Measurements from ENCODE around the gene ANKRD31.
"Not testable (repeated sequence)": the region's sequence is repeated elsewhere in the genome, so short reads cannot be mapped to it uniquely, and the experiment has no call there.

The ANKRD31 gene

GRCh38 chr5:75260708-75261107, 24.0 kb upstream of the ANKRD31 start:
- no peak overlapping the region for H3K27ac Mint-ChIP-seq
- peaks cover 9% of the 10 kb centered on the region for H3K9me3 Mint-ChIP-seq
- no peak for DNase-seq
- no peaks in the 10 kb centered on the region for H3K4me1 Mint-ChIP-seq
- no peaks in the 10 kb centered on the region for H3K27me3 Mint-ChIP-seq
- H3K36me3 Mint-ChIP-seq = no peaks in the 10 kb centered on the region
- no peak overlapping the region for H3K4me3 Mint-ChIP-seq
- CTCF ChIA-PET = interaction anchor here (0.6 kb wide), 1 partner anchor 8 kb away, joined by 3 read pairs; no protein-coding TSS in a partner anchor

GRCh38 chr5:75250452-75250851, 13.8 kb upstream of the ANKRD31 start:
- H3K9me3 Mint-ChIP-seq, H3K27me3 Mint-ChIP-seq, H3K4me3 Mint-ChIP-seq, H3K36me3 Mint-ChIP-seq, H3K27ac Mint-ChIP-seq, H3K4me1 Mint-ChIP-seq, CTCF ChIA-PET, DNase-seq: not testable (repeated sequence)

GRCh38 chr5:75245023-75245422, 8.3 kb upstream of the ANKRD31 start:
- no peaks in the 10 kb centered on the region for H3K9me3 Mint-ChIP-seq
- no peak overlapping the region for H3K27ac Mint-ChIP-seq
- no peak overlapping the region for H3K4me3 Mint-ChIP-seq
- peaks cover 9% of the 10 kb centered on the region for H3K27me3 Mint-ChIP-seq
- H3K36me3 Mint-ChIP-seq = no peaks in the 10 kb centered on the region
- CTCF ChIA-PET = no interaction called here
- no peak for DNase-seq
- no peaks in the 10 kb centered on the region for H3K4me1 Mint-ChIP-seq

- CTCF ChIA-PET = interaction anchor here (1.0 kb wide), 1 partner anchor 194 kb away, joined by 3 read pairs; no protein-coding TSS in a partner anchor
- DNase-seq = no peak
- Mint-ChIP-seq H3K4me1 (no peaks in the 10 kb centered on the region), H3K9me3 (no peaks in the 10 kb centered on the region), H3K27me3 (peaks cover 5% of the 10 kb centered on the region), H3K36me3 (no peaks in the 10 kb centered on the region), H3K4me3 (no peak overlapping the region), H3K27ac (no peak overlapping the region)
Observed at GRCh38 chr5:75243510-75243909, 6.8 kb upstream of the ANKRD31 start.

- H3K27me3 Mint-ChIP-seq = peaks cover 5% of the 10 kb centered on the region
- no peaks in the 10 kb centered on the region for H3K9me3 Mint-ChIP-seq
- CTCF ChIA-PET = no interaction called here
- no peaks in the 10 kb centered on the region for H3K36me3 Mint-ChIP-seq
- no peaks in the 10 kb centered on the region for H3K4me1 Mint-ChIP-seq
- H3K4me3 Mint-ChIP-seq = no peak overlapping the region
- DNase-seq = no peak
- H3K27ac Mint-ChIP-seq = no peak overlapping the region
Observed at GRCh38 chr5:75243100-75243499, 6.4 kb upstream of the ANKRD31 start.

- Mint-ChIP-seq H3K36me3 (no peaks in the 10 kb centered on the region), H3K4me1 (peaks cover 3% of the 10 kb centered on the region), H3K9me3 (no peaks in the 10 kb centered on the region), H3K27me3 (no peaks in the 10 kb centered on the region), H3K4me3 (no peak overlapping the region), H3K27ac (no peak overlapping the region)
- CTCF ChIA-PET = no interaction called here
- no peak for DNase-seq
Observed at GRCh38 chr5:75242067-75242466, 5.4 kb upstream of the ANKRD31 start.

GRCh38 chr5:75239681-75240080, 3.0 kb upstream of the ANKRD31 start:
- H3K27me3 Mint-ChIP-seq = peaks cover 3% of the 10 kb centered on the region
- H3K4me1 Mint-ChIP-seq = peaks cover 17% of the 10 kb centered on the region
- H3K27ac Mint-ChIP-seq = no peak overlapping the region
- no peak for DNase-seq
- no peaks in the 10 kb centered on the region for H3K9me3 Mint-ChIP-seq
- H3K4me3 Mint-ChIP-seq = no peak overlapping the region
- CTCF ChIA-PET = no interaction called here
- H3K36me3 Mint-ChIP-seq = no peaks in the 10 kb centered on the region

- H3K27me3 Mint-ChIP-seq = peaks cover 3% of the 10 kb centered on the region
- no peak overlapping the region for H3K27ac Mint-ChIP-seq
- H3K9me3 Mint-ChIP-seq = no peaks in the 10 kb centered on the region
- CTCF ChIA-PET = interaction anchor here (0.9 to 3.0 kb wide), 13 partner anchors 30 to 447 kb away, joined by 3 to 30 read pairs (median 4); partner anchors contain the start of genes CERT1, GCNT4, HMGCR and POLK
- H3K4me3 Mint-ChIP-seq = peak overlapping the region; percentile 85
- no peaks in the 10 kb centered on the region for H3K36me3 Mint-ChIP-seq
- H3K4me1 Mint-ChIP-seq = peaks cover 17% of the 10 kb centered on the region
- no peak for DNase-seq
Observed at GRCh38 chr5:75235711-75236110, 967 bp downstream of the ANKRD31 start.

GRCh38 chr5:75234251-75234650, 2.4 kb downstream of the ANKRD31 start:
- Mint-ChIP-seq H3K4me3 (no peak overlapping the region), H3K27ac (no peak overlapping the region), H3K36me3 (no peaks in the 10 kb centered on the region), H3K9me3 (no peaks in the 10 kb centered on the region), H3K4me1 (peaks cover 17% of the 10 kb centered on the region), H3K27me3 (peaks cover 3% of the 10 kb centered on the region)
- CTCF ChIA-PET = interaction anchor here (1.0 kb wide), 1 partner anchor 900 kb away, joined by 3 read pairs; no protein-coding TSS in a partner anchor
- no peak for DNase-seq

GRCh38 chr5:75226916-75227315, 9.8 kb downstream of the ANKRD31 start:
- H3K4me3 Mint-ChIP-seq = no peak overlapping the region
- H3K9me3 Mint-ChIP-seq = no peaks in the 10 kb centered on the region
- H3K36me3 Mint-ChIP-seq = no peaks in the 10 kb centered on the region
- H3K4me1 Mint-ChIP-seq = no peaks in the 10 kb centered on the region
- CTCF ChIA-PET = no interaction called here
- H3K27me3 Mint-ChIP-seq = no peaks in the 10 kb centered on the region
- no peak for DNase-seq
- H3K27ac Mint-ChIP-seq = no peak overlapping the region

- Mint-ChIP-seq H3K4me3 (no peak overlapping the region), H3K27ac (no peak overlapping the region), H3K4me1 (no peaks in the 10 kb centered on the region), H3K36me3 (no peaks in the 10 kb centered on the region), H3K27me3 (no peaks in the 10 kb centered on the region), H3K9me3 (peaks cover 5% of the 10 kb centered on the region)
- CTCF ChIA-PET = no interaction called here
- DNase-seq = no peak
Observed at GRCh38 chr5:75225506-75225905, 11.2 kb downstream of the ANKRD31 start.

- H3K27ac Mint-ChIP-seq, DNase-seq, H3K36me3 Mint-ChIP-seq, H3K27me3 Mint-ChIP-seq, CTCF ChIA-PET, H3K4me1 Mint-ChIP-seq, H3K4me3 Mint-ChIP-seq: not testable (repeated sequence)
- peaks cover 26% of the 10 kb centered on the region for H3K9me3 Mint-ChIP-seq
Observed at GRCh38 chr5:75220787-75221186, 15.9 kb downstream of the ANKRD31 start.

GRCh38 chr5:75214928-75215327, 21.8 kb downstream of the ANKRD31 start:
- CTCF ChIA-PET = no interaction called here
- no peaks in the 10 kb centered on the region for H3K4me1 Mint-ChIP-seq

GRCh38 chr5:75214409-75214808, 22.3 kb downstream of the ANKRD31 start:
- no peak overlapping the region for H3K4me3 Mint-ChIP-seq
- H3K27me3 Mint-ChIP-seq = no peaks in the 10 kb centered on the region
- H3K27ac Mint-ChIP-seq = no peak overlapping the region
- DNase-seq = no peak
- peaks cover 17% of the 10 kb centered on the region for H3K9me3 Mint-ChIP-seq
- no peaks in the 10 kb centered on the region for H3K4me1 Mint-ChIP-seq
- peaks cover 6% of the 10 kb centered on the region for H3K36me3 Mint-ChIP-seq
- CTCF ChIA-PET = interaction anchor here (1.6 kb wide), 1 partner anchor 22 kb away, joined by 4 read pairs; the partner anchor contains the start of gene ANKRD31

More at GRCh38 chr5:75214928-75215327, 21.8 kb downstream of the ANKRD31 start:
- Mint-ChIP-seq H3K9me3 (peaks cover 18% of the 10 kb centered on the region), H3K27ac (no peak overlapping the region), H3K27me3 (no peaks in the 10 kb centered on the region), H3K36me3 (peaks cover 7% of the 10 kb centered on the region), H3K4me3 (no peak overlapping the region)
- no peak for DNase-seq

- CTCF ChIA-PET = no interaction called here
- no peaks in the 10 kb centered on the region for H3K9me3 Mint-ChIP-seq
- no peak overlapping the region for H3K4me3 Mint-ChIP-seq
Observed at GRCh38 chr5:75203604-75204003, 33.1 kb downstream of the ANKRD31 start.

GRCh38 chr5:75202935-75203334, 33.7 kb downstream of the ANKRD31 start:
- Mint-ChIP-seq H3K4me3 (no peak overlapping the region), H3K27me3 (no peaks in the 10 kb centered on the region), H3K4me1 (no peaks in the 10 kb centered on the region), H3K9me3 (no peaks in the 10 kb centered on the region), H3K27ac (no peak overlapping the region), H3K36me3 (no peaks in the 10 kb centered on the region)
- DNase-seq = no peak
- CTCF ChIA-PET = interaction anchor here (0.6 kb wide), 1 partner anchor 675 kb away, joined by 3 read pairs; no protein-coding TSS in a partner anchor

More at GRCh38 chr5:75203604-75204003, 33.1 kb downstream of the ANKRD31 start:
- no peaks in the 10 kb centered on the region for H3K27me3 Mint-ChIP-seq
- DNase-seq = no peak
- no peaks in the 10 kb centered on the region for H3K4me1 Mint-ChIP-seq
- no peaks in the 10 kb centered on the region for H3K36me3 Mint-ChIP-seq
- no peak overlapping the region for H3K27ac Mint-ChIP-seq
